Trophoblast cell (in vitro differentiated cells and primary cell): ENCODE data around the gene SPOCK2.

Source experiments
- DNase-seq, 2 donors: peaks; one replicate each; pipeline ENCODE4 v3.0.0-alpha.2; 2016
- H2AFZ ChIP-seq: 2 replicates; pipeline ENCODE4 v1.6.1; 2013; ENCODE audit warnings: low read length, moderate library complexity, mild to moderate bottlenecking; ENCODE audit not compliant: insufficient read depth, poor library complexity
- H2AK5ac ChIP-seq: 2 replicates; pipeline ENCODE4 v1.6.1; 2013; ENCODE audit warnings: mild to moderate bottlenecking, low read length
- H2BK120ac ChIP-seq: 2 replicates; pipeline ENCODE4 v1.6.1; 2013; ENCODE audit warnings: low read length, mild to moderate bottlenecking, moderate library complexity; ENCODE audit not compliant: insufficient read depth, poor library complexity
- H2BK12ac ChIP-seq: 2 replicates; pipeline ENCODE4 v1.6.1; 2013; ENCODE audit warnings: mild to moderate bottlenecking, low read length, moderate library complexity
- H2BK5ac ChIP-seq: 2 replicates; pipeline ENCODE4 v1.6.1; 2013; ENCODE audit warnings: low read length, low read depth, moderate library complexity, mild to moderate bottlenecking; ENCODE audit not compliant: poor library complexity
- H3K14ac ChIP-seq: 2 replicates; pipeline ENCODE4 v1.6.1; 2013; ENCODE audit warnings: mild to moderate bottlenecking, low read length
- H3K18ac ChIP-seq: 2 replicates; pipeline ENCODE4 v1.6.1; 2013; ENCODE audit warnings: mild to moderate bottlenecking, low read length
- H3K23ac ChIP-seq: 2 replicates; pipeline ENCODE4 v1.6.1; 2013; ENCODE audit warnings: low read length
- H3K27ac ChIP-seq: 2 replicates; pipeline ENCODE4 v1.5.1; 2013; ENCODE audit warnings: low read depth, mild to moderate bottlenecking, inconsistent platforms, low read length, moderate library complexity
- H3K27me3 ChIP-seq: 2 replicates; pipeline ENCODE4 v1.6.1; 2013; ENCODE audit warnings: inconsistent platforms, mild to moderate bottlenecking, low read length, moderate library complexity; ENCODE audit not compliant: insufficient read depth
- H3K36me3 ChIP-seq, 2 experiments: 1 replicate in 1 of 2; 2 replicates in 1 of 2; pipeline ENCODE4 v1.6.1; 2013; ENCODE audit warnings: low read length in 2 of 2, mild to moderate bottlenecking in 2 of 2, moderate library complexity in 1 of 2; ENCODE audit not compliant: insufficient read depth in 2 of 2, control insufficient read depth in 1 of 2
- H3K4ac ChIP-seq: 2 replicates; pipeline ENCODE4 v1.6.1; 2013; ENCODE audit warnings: low read depth, mild to moderate bottlenecking, low read length, moderate library complexity
- H3K4me1 ChIP-seq, 2 experiments: 1 replicate in 1 of 2; 2 replicates in 1 of 2; pipeline ENCODE4 v1.6.1; 2013; ENCODE audit warnings: low read length in 2 of 2, mild to moderate bottlenecking in 2 of 2, moderate library complexity in 1 of 2; ENCODE audit not compliant: insufficient read depth in 2 of 2, control insufficient read depth in 1 of 2
- H3K4me2 ChIP-seq: 2 replicates; pipeline ENCODE4 v1.6.1; 2013; ENCODE audit warnings: inconsistent platforms, mild to moderate bottlenecking, low read length, moderate library complexity
- H3K4me3 ChIP-seq: 2 replicates; pipeline ENCODE4 v1.5.1; 2013; ENCODE audit warnings: mild to moderate bottlenecking, low read depth, low read length, inconsistent platforms
- H3K79me1 ChIP-seq: one replicate; pipeline ENCODE4 v1.6.1; 2013; ENCODE audit warnings: low read length
- H3K79me2 ChIP-seq: 2 replicates; pipeline ENCODE4 v1.6.1; 2013; ENCODE audit warnings: low read length, mild to moderate bottlenecking; ENCODE audit not compliant: control insufficient read depth, insufficient read depth, poor library complexity
- H3K9ac ChIP-seq: 2 replicates; pipeline ENCODE4 v1.6.1; 2013; ENCODE audit warnings: mild to moderate bottlenecking, low read length
- H3K9me3 ChIP-seq: 2 replicates; pipeline ENCODE4 v1.6.1; 2013; ENCODE audit warnings: low read depth, mild to moderate bottlenecking, control low read depth, inconsistent platforms, low read length; ENCODE audit not compliant: insufficient read depth
- H4K12ac ChIP-seq: 2 replicates; pipeline ENCODE4 v1.6.1; 2013; ENCODE audit warnings: low read depth, mild to moderate bottlenecking, low read length, moderate library complexity
- H4K8ac ChIP-seq: 2 replicates; pipeline ENCODE4 v1.6.1; 2013; ENCODE audit warnings: low read depth, mild to moderate bottlenecking, low read length, moderate library complexity
- H4K91ac ChIP-seq: one replicate; pipeline ENCODE4 v1.6.1; 2013; ENCODE audit warnings: low read depth, mild to moderate bottlenecking, low read length, moderate library complexity
- WGBS: extraction: QIAGEN DNeasy Blood & Tissue Kit; methylation state at CpG from one replicate; pipeline ENCODE4 v1.1.7; 2013; ENCODE audit warnings: missing lambda C conversion rate; ENCODE audit not compliant: insufficient read length, insufficient coverage; ENCODE audit errors: extremely low coverage; 5-methylcytosine and 5-hydroxymethylcytosine counted together

The SPOCK2 gene

DNA sequence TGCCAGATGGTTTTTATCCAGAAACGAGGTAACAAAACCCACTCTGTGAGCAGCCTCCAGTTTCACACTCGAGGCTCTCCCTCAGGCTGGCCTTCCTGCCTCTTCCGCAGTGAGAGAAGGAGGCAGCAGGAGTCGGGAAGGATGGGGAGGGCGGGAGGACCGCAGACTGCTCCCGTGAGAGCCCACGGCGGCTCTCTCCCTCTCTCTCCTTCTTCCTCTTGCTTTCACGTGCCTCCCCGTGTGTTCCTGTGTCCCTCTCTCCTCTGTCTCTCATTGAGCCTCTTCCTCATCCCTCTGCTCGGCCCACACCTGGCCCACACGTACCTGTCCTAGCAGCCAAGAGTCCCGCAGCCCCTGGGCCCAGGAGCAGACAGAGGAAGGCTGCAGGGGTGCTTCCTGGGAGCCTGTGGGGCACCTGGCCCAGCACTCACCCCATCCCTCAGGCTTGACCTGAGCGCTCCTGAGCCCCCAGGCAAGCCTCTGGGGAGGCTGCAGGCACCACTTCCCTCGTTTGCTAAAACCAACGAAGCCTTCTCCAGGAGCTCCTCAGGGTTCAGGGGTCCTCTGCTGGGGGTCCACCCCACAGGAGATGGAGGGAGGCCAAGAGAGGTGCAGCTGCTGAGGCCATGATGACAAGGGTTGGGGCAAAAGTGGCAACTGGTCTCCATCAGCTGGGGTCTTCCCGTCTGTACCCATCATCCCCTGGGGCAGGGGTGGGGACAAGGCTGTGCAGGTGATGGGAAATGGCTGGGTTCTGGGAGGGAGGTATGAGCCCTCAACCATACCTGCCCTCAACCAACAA, 13.6 kb downstream of the SPOCK2 start:
- DNase-seq: no peak
- Histone ChIP-seq H4K91ac (no peak overlapping the region), H4K12ac (no peak overlapping the region), H3K4me1 (peaks cover 0 to 5% of the 10 kb centered on the region in 2 experiments), H3K18ac (no peak overlapping the region), H3K4ac (no peak overlapping the region), H2BK12ac (no peak overlapping the region), H4K8ac (no peak overlapping the region), H2BK120ac (no peak overlapping the region), H3K9me3 (no peaks in the 10 kb centered on the region), H3K4me2 (no peak overlapping the region), H2AK5ac (no peak overlapping the region), H3K79me1 (no peaks in the 10 kb centered on the region), H3K27ac (no peak overlapping the region), H2BK5ac (no peak overlapping the region), H3K9ac (no peak overlapping the region), H3K36me3 (no peaks in the 10 kb centered on the region), H3K4me3 (no peak overlapping the region), H3K23ac (no peak overlapping the region), H3K79me2 (no peaks in the 10 kb centered on the region), H3K14ac (no peak overlapping the region), H2AFZ (no peak overlapping the region), H3K27me3 (no peaks in the 10 kb centered on the region)
- WGBS: no CpG with 5 or more reads among the region's 18 CpGs

GRCh38 chr10:72073708-72074573, 14.4 kb downstream of the SPOCK2 start:
- no peaks in the 10 kb centered on the region for H3K36me3 ChIP-seq
- no peak overlapping the region for H3K4ac ChIP-seq
- no peak overlapping the region for H2AK5ac ChIP-seq
- H4K12ac ChIP-seq: no peak overlapping the region
- DNase-seq: no peak
- no CpG with 5 or more reads among the region's 14 CpGs for WGBS
- no peak overlapping the region for H3K18ac ChIP-seq
- H2AFZ ChIP-seq: no peak overlapping the region
- no peak overlapping the region for H2BK5ac ChIP-seq
- H3K27ac ChIP-seq: no peak overlapping the region
- no peak overlapping the region for H2BK120ac ChIP-seq
- H3K14ac ChIP-seq: no peak overlapping the region
- no peak overlapping the region for H4K8ac ChIP-seq
- no peak overlapping the region for H3K4me3 ChIP-seq
- no peak overlapping the region for H3K4me2 ChIP-seq
- peaks cover under 1 to 8% of the 10 kb centered on the region in 2 experiments for H3K4me1 ChIP-seq
- H3K27me3 ChIP-seq: no peaks in the 10 kb centered on the region
- H2BK12ac ChIP-seq: no peak overlapping the region
- H4K91ac ChIP-seq: no peak overlapping the region
- no peak overlapping the region for H3K23ac ChIP-seq
- no peak overlapping the region for H3K9ac ChIP-seq
- H3K9me3 ChIP-seq: no peaks in the 10 kb centered on the region
- H3K79me2 ChIP-seq: no peaks in the 10 kb centered on the region
- no peaks in the 10 kb centered on the region for H3K79me1 ChIP-seq

DNA sequence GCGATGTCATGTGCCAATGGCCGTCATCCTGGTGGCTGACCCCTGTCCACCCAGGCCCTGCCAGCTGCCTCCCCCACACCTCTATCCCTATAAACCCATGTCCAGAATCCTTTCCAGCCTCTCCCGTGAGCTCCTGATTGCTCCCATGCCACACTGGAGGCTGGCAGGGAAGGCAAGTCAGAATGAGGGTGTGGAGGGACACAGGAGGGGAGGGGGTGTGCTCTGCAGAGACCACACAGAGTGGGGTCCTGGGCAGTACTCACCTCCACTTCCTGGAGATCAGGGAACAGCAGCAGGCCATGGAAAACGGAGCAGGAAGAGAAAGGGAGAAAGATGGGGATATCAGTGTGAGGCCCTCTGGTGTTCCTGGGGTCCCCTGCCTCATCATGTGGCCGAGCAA, 15.7 kb downstream of the SPOCK2 start:
- no peak overlapping the region for H4K91ac ChIP-seq
- H3K36me3 ChIP-seq: no peaks in the 10 kb centered on the region
- H3K23ac ChIP-seq: no peak overlapping the region
- H2BK120ac ChIP-seq: no peak overlapping the region
- no peak overlapping the region for H3K9ac ChIP-seq
- no CpG with 5 or more reads among the region's 5 CpGs for WGBS
- no peak overlapping the region for H3K18ac ChIP-seq
- H2AFZ ChIP-seq: no peak overlapping the region
- H2BK12ac ChIP-seq: no peak overlapping the region
- no peak overlapping the region for H3K4me3 ChIP-seq
- no peak for DNase-seq
- peaks cover 2% of the 10 kb centered on the region for H3K9me3 ChIP-seq
- H3K27ac ChIP-seq: no peak overlapping the region
- no peak overlapping the region for H3K4me2 ChIP-seq
- H2BK5ac ChIP-seq: no peak overlapping the region
- no peak overlapping the region for H3K14ac ChIP-seq
- H4K12ac ChIP-seq: no peak overlapping the region
- peaks cover 5 to 15% of the 10 kb centered on the region in 2 experiments for H3K4me1 ChIP-seq
- no peak overlapping the region for H3K4ac ChIP-seq
- H4K8ac ChIP-seq: no peak overlapping the region
- H3K79me2 ChIP-seq: no peaks in the 10 kb centered on the region
- H2AK5ac ChIP-seq: no peak overlapping the region
- H3K27me3 ChIP-seq: no peaks in the 10 kb centered on the region
- H3K79me1 ChIP-seq: no peaks in the 10 kb centered on the region

DNA sequence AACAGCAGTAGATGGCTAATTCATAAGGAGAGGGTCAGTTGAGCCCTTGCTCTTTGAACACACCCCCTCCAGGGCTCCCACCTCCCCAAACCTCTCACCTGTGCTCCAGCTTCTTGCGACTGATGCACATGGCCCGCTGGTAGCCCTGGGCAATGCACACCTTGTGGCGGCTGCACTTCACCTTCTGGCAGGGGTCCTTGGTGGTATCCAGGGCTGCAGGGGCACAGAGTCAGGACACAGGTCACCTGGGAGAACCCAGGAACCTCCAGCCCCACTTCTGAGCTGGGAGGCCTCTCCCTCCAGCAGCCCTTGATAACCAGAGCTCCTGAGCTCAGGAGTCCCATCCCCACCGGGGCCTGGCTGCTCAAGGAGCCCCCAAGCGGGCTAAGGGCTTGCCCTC, 16.3 kb downstream of the SPOCK2 start:
- H3K79me2 ChIP-seq: no peaks in the 10 kb centered on the region
- H3K27ac ChIP-seq: no peak overlapping the region
- no peak overlapping the region for H3K4me2 ChIP-seq
- no peak overlapping the region for H3K23ac ChIP-seq
- no peak overlapping the region for H3K18ac ChIP-seq
- H3K27me3 ChIP-seq: no peaks in the 10 kb centered on the region
- H4K12ac ChIP-seq: no peak overlapping the region
- no peak overlapping the region for H3K9ac ChIP-seq
- no peak overlapping the region for H2BK5ac ChIP-seq
- no CpG with 5 or more reads among the region's 5 CpGs for WGBS
- H3K79me1 ChIP-seq: no peaks in the 10 kb centered on the region
- H3K9me3 ChIP-seq: peaks cover 2% of the 10 kb centered on the region
- no peak overlapping the region for H3K4ac ChIP-seq
- no peak overlapping the region for H4K8ac ChIP-seq
- H4K91ac ChIP-seq: no peak overlapping the region
- DNase-seq: no peak
- H2AFZ ChIP-seq: no peak overlapping the region
- H3K14ac ChIP-seq: no peak overlapping the region
- no peak overlapping the region for H2BK12ac ChIP-seq
- H2BK120ac ChIP-seq: no peak overlapping the region
- H3K4me3 ChIP-seq: no peak overlapping the region
- H2AK5ac ChIP-seq: no peak overlapping the region
- peaks cover 5 to 15% of the 10 kb centered on the region in 2 experiments for H3K4me1 ChIP-seq
- H3K36me3 ChIP-seq: no peaks in the 10 kb centered on the region
